ENCODE data around the gene ARID1B.

GRCh38 chr6:157158897-157159296 is 381.7 kb downstream of the ARID1B start:
- no peak for TF ChIP-seq KLF16 (CRISPR knock-in tag; IDR thresholded peaks at IDR 0.05)
- TF ChIP-seq, protein P1, sequence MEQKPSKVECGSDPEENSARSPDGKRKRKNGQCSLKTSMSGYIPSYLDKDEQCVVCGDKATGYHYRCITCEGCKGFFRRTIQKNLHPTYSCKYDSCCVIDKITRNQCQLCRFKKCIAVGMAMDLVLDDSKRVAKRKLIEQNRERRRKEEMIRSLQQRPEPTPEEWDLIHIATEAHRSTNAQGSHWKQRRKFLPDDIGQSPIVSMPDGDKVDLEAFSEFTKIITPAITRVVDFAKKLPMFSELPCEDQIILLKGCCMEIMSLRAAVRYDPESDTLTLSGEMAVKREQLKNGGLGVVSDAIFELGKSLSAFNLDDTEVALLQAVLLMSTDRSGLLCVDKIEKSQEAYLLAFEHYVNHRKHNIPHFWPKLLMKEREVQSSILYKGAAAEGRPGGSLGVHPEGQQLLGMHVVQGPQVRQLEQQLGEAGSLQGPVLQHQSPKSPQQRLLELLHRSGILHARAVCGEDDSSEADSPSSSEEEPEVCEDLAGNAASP (CRISPR knock-in tag; IDR thresholded peaks at IDR 0.05; ENCODE audit: borderline replicate concordance): no peak
